8988T (cell line): ENCODE data around the gene ZYG11A.

Experiments used
- DNase-seq: peaks from one replicate; pipeline ENCODE4 v3.0.0; 2011

Gene ZYG11A

DNA sequence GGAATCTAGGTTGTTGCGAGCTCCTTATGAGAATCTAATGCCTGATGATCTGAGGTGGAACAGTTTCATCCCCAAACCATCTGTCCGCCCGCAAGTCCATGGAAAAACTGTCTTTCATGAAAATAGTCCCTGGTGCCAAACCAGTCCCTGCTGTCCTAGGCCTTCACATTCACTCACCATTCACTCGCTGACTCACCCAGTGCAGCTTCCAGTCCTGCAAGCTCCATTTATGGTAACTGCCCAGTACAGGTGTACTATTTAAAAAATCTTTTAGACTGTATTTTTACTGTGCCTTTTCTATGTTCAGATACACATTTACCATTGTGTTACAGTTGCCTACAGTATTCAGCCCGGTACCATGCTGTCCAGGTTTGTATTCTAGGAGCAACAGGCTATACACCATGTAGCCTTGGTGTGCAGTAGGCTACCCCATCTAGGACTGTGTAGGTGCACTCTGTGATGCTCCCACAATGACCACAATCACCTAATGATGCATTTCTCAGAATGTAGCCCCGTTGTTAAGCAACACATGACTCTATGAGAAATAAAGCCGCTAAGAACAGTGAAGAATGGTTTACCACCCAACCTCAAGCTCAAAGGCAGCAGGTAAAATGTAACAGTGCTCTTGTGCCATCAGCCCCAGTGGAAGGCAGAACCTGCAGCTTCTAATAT is 76.6 kb downstream of the ZYG11A start:
- no peak for DNase-seq

DNA sequence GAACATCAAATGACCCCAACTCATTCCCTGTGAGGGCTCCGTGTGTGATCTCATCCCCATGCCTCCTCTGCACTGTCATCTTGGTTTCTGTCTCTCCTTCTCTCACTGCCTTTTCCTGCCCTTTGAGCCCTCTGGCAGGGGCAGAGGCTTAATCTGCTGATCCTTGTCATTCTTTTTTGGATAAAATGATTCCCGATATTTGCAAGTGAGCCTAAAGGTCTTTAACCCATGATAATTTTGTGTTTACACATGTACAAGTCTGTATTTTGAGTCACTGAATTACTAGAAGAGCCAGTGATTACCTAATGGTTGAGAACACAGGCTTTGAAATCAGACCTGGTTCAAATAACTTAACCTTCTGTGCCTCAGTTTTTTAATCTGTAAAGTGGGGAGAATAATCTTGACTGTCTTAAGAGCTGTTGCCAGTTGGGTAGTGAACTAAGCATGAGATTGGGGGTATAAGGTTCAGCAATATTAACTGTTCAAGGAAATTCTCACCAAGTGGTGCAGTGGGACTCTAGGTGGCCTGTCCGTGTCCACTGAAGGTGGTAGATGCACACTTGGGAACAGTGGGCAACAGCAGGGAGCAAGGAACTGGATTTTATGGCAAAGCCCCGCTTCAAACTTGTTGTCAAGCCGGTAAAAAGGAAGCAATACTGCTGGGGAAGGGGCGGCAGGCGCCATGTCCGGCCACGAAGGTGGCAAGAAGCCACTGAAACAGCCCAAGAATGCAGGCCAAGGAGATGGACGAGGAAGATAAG is 77.3 kb downstream of the ZYG11A start:
- DNase-seq = no peak

DNA sequence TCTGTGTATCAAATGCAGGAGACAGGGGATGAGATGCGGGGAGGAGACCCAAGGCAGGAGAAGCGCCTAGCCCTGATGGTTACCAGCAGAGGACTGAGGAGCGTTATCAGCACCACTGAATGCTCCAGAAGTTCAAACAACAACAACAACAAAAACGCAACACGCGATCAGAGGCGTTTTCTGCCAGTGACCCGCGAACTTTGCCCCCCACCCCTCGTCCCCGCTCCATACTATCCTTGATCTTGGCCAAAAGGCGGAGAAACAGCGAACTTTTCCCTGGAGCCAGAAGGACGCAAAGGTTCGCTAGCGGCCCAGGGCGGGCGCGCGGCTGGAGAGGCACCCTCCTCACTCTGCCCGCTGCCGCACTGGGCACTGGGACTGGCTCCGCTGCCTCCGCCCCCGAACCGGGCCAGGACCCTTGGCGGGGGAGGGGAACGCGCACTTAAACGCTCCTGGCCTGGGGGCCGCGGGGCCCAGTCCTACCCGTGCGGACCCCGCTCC is 78.3 kb downstream of the ZYG11A start:
- no peak for DNase-seq

DNA sequence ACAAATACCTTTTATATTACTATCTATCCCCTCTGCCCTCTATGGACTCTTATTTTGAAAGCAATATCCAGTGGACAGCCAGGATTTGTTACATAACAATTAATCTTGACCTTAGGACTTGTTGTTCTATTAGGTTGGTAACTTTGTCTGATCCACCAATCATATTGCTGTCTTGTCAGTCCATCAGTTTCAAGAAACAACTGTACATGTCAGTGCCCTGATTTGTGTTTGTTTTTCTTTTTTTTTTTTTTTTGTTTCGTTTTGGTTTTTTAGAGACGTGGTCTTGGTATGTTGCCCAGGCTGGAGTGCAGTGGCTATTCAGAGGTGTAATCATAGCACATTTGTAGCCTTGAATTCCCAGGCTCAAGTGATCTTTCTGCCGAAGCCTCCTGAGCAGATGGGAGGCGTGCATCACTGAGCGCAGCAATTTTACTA is 83.0 kb downstream of the ZYG11A start:
- DNase-seq = no peak

DNA sequence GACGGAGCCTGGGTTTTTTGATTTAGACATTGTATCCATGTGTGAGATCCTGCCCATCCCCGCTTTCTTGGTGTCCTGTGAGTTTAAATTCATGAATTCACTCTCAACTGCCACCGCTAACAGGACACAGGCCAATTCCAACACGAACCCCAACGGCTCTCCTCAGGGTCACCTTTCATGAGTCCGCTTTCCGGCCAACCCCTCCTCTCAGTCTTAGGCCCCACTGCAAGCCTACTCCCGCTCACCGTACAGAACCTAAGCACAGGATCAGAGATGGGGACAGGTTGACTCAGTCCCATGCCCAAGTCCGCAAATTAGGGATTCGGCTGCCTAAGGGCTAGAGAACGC is 84.3 kb downstream of the ZYG11A start:
- DNase-seq = no peak

DNA sequence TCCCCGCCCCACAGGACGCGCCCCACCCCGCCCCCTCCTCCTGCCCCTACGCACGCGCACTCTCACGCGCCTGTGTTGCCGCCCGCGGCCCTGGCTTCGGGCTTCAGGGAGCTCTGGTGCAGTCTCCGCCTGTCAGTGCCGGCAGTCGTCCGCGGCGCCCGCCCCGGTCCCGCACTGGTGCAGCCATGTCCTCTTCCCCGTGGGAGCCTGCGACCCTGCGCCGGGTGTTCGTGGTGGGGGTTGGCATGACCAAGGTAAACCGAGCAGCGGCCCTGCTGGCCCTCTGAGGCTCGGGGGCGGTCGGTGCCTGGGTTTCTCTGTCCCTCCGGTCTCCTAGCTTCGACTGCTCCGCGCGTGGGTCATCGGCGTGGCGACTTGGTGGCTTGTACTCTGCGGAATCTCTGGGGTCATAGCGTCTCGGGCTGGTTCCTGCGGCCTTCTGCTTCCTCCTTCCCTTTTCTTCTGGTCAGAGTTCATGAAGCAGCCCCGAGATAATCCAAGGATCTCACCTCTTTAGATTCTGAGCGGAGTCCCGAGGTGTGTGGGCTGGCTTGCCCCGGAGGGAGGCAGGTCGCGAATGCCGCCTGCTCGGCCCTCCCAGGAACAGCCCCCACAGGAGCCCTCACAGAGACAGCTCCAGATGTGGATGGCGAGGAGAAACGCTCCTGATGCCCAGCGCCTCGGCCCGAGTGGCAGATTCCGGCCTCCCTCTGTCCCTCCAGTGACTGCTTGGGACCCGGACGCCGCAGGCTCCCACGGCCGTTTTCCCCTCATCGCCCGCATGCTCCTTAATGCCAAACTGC is 84.9 kb downstream of the ZYG11A start, which contains the start of gene SCP2:
Gene SCP2 (plus strand): TSS at position 65 of the 803 bp plus-strand sequence. CDS start 121 bp downstream, at position 186.
- peak; percentile 67 for DNase-seq

DNA sequence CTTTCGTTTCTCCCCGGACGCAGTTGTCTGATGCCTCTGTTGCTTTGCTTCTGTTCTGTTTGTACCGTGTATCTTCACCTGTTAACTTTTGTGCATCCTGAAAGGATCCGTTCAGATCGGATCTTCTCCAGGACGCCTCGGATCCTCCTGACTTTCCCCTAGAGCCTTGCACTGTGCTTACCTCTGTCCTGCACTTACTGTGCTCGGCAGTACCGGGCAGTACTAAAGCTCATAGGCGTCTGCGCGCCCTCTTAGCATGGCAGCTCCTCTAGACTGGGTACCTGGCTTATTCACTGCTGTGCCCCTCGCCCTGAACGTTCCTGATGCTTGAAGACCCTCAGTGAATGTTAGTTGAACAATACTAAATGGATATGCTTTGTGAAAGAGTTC is 85.5 kb downstream of the ZYG11A start:
- DNase-seq = no peak

DNA sequence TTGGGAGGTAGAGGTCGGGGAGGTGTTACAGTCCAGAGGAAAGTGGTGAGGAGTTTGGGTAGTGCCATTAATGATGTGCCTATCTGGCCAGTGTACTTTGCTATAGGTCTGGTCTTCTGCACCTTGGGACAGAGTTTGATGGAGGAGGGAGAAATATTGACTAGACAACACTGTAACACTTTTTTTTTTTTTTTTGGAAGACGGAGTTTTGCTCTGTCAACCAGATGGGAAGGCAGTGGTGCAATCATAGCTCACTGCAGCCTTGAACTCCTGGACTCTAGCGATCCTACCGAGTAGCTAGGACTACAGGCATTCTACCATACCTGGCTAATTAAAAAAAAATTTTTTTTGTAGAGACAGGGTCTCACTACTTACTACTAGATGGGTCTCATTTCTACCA is 86.5 kb downstream of the ZYG11A start:
- no peak for DNase-seq

DNA sequence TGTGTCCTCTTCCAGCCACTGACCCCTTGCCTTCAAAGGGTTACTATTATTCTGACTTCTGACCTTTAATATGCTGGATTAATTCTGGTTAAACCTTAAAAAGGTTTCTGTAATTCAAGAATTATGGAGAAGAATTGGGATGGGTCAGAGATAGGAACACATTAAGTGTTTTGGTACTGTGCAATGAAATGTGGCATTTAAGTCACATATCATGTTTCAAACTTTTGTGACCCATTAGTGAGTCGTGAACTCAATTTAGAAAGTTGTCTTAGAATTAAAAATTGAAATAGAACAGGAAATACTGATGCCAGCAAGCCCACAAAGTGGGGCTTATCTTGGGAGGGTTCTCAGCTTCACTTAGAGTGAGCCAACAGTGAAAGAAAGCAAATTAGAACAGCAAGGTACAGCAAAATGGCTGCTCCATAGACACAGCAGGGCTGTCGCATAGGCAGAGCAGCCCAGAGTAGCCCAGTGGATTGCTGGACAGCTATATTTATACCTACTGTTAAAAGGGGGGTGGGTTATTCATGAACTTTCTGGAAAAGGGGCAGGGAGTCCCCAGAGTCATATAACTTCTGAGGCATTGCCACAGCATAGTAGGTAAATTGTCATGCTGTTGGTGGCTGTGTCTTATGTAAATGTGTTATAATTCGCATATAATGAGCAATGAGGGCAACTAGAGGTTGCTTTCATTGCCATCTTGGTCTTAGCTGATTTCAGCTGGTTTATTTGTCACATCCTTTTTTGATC is 95.0 kb downstream of the ZYG11A start:
- no peak for DNase-seq

DNA sequence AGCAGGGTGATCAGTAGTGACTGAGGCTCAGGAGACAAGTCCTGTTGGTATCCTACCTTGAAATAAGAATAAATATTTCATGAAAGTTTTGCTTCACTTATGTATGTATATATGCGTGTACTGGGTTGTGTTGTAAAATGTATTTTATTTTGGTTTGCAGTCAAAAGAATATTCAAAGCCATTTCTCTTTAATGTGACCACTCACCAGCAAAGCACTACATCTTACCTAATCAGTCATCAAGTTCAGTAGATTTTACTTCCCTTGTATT is 95.6 kb downstream of the ZYG11A start:
- no peak for DNase-seq

DNA sequence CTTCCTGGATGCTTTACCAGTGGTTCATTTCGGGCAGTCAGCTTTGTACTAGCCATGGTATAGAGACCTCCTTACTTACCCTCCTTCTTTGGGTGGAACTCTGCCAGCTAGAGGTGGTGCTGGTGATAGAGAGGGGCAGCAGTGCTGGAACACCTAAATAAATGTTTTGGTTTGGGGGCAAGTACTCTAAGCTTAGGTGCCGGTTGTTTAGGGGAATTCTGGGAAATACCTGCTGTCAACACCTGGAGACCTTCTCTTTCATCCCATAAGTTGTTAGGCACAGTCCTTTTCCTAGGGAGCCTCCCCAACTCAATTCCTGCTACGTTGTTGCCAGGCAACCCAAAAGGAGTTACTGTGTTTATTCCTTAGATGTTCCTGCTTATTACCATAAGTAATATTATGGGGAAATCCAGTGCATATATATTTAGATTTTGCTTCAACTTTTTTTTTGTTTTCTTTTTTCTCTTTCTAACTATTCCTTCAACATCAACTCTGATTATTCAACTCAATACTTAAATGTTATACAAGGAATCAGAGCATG is 101.4 kb downstream of the ZYG11A start:
- no peak for DNase-seq

DNA sequence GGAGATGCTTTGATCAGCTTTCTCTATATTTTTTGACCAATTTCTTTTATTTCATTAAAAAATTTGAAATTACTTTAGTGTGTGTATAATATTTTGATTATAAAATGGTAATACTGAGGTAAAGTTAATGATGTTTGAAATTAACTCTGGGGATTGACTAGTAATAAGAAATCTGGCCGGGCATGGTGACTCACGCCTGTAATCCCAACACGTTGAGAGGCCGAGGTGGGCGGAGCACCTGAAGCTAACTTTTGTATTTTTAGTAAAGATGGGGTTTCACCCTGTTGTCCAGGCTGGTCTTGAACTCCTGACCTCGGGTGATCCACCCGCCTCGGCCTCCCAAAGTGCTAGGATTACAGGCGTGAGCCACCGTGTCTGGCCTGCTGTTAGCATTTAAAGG is 102.0 kb downstream of the ZYG11A start:
- no peak for DNase-seq
